Muscle of leg (tissue), 11 donors: ENCODE measurements around the gene NTPCR. TPM values are rescaled to one million over a fixed set of nuclear protein-coding genes. Genes with fewer than 3 reads are reported as not detected.

Experiments
- DNase-seq: peaks from one replicate; pipeline ENCODE4 v3.0.0; 2013
- H3K27ac ChIP-seq: one replicate; pipeline ENCODE4 v1.5.1; 2013; ENCODE audit warnings: mild to moderate bottlenecking, low read length, control low read depth
- H3K27me3 ChIP-seq: one replicate; pipeline ENCODE4 v1.6.1; 2013; ENCODE audit warnings: low read length; ENCODE audit not compliant: control insufficient read depth, insufficient read depth
- H3K36me3 ChIP-seq: one replicate; pipeline ENCODE4 v1.6.1; 2013; ENCODE audit warnings: low read length; ENCODE audit not compliant: control insufficient read depth, insufficient read depth
- H3K4me1 ChIP-seq: one replicate; pipeline ENCODE4 v1.6.1; 2013; ENCODE audit warnings: low read length; ENCODE audit not compliant: control insufficient read depth, insufficient read depth
- H3K4me3 ChIP-seq: one replicate; pipeline ENCODE4 v1.5.1; 2013; ENCODE audit warnings: low read length, control low read depth
- H3K9me3 ChIP-seq: replicated peaks from 2 replicates; pipeline ENCODE4 v1.6.1; 2013; ENCODE audit warnings: low read depth, low read length; ENCODE audit not compliant: control insufficient read depth
- WGBS: methylation state at CpG from one replicate; pipeline ENCODE4 v1.1.5; 2013; ENCODE audit warnings: missing lambda C conversion rate; ENCODE audit not compliant: insufficient coverage; 5-methylcytosine and 5-hydroxymethylcytosine counted together
- polyA plus RNA-seq, 8 donors: library from polyadenylated mRNA; unstranded; fragments of 120-200 nt; gene quantifications; one replicate each; pipeline versions ENCODE4 v1.2.1 to v1.2.3, GENCODE V29; 2013; ENCODE audit warnings: inconsistent platforms in 1 of 8, low replicate concordance in 1 of 8; ENCODE audit not compliant: insufficient read length in 8 of 8, insufficient read depth in 1 of 8
- total RNA-seq: library from RNA; stranded (reverse); fragments of 120-200 nt; gene quantifications from one replicate; pipeline ENCODE4 v1.2.4, GENCODE V29; 2013

The NTPCR gene
- total and polyA plus RNA-seq, 9 donors, result 28.2 to 47.0 (median 37.7) TPM

GRCh38 chr1:232970508-232970907 lies 20.1 kb downstream of the NTPCR start:
- DNase-seq, result no peak
- Histone ChIP-seq H3K36me3 (peaks cover 44% of the 10 kb centered on the region), H3K4me1 (peaks cover 6% of the 10 kb centered on the region), H3K9me3 (peaks cover 15% of the 10 kb centered on the region), H3K27me3 (no peaks in the 10 kb centered on the region), H3K4me3 (no peak overlapping the region), H3K27ac (no peak overlapping the region)
- WGBS, result 100% methylated on average over 1 of the region's 4 CpGs

GRCh38 chr1:232973652-232974611 lies 23.5 kb downstream of the NTPCR start:
- Histone ChIP-seq H3K4me1 (peaks cover 4% of the 10 kb centered on the region), H3K27me3 (no peaks in the 10 kb centered on the region), H3K4me3 (no peak overlapping the region), H3K36me3 (peaks cover 62% of the 10 kb centered on the region), H3K9me3 (peaks cover 15% of the 10 kb centered on the region), H3K27ac (no peak overlapping the region)
- no peak for DNase-seq
- WGBS, result no CpG with 5 or more reads among the region's 2 CpGs

GRCh38 chr1:232974971-232975370 lies 24.6 kb downstream of the NTPCR start:
- WGBS, result no CpG with 5 or more reads among the region's 3 CpGs
- no peak for DNase-seq
- peaks cover 15% of the 10 kb centered on the region for H3K9me3 ChIP-seq
- peaks cover 69% of the 10 kb centered on the region for H3K36me3 ChIP-seq
- peaks cover 2% of the 10 kb centered on the region for H3K4me1 ChIP-seq
- no peaks in the 10 kb centered on the region for H3K27me3 ChIP-seq
- H3K4me3 ChIP-seq, result no peak overlapping the region
- no peak overlapping the region for H3K27ac ChIP-seq

- Histone ChIP-seq H3K27ac (no peak overlapping the region), H3K9me3 (peaks cover 12% of the 10 kb centered on the region), H3K27me3 (no peaks in the 10 kb centered on the region), H3K4me1 (peaks cover 2% of the 10 kb centered on the region), H3K4me3 (no peak overlapping the region), H3K36me3 (peaks cover 40% of the 10 kb centered on the region)
- WGBS, result 35% methylated on average over 6 of the region's 8 CpGs
- DNase-seq, result peak; percentile 47
Observed at GRCh38 chr1:232978091-232978634, 27.8 kb downstream of the NTPCR start.

- peaks cover 37% of the 10 kb centered on the region for H3K36me3 ChIP-seq
- WGBS, result 20% methylated on average over 2 of the region's 4 CpGs
- peaks cover 6% of the 10 kb centered on the region for H3K9me3 ChIP-seq
- no peaks in the 10 kb centered on the region for H3K27me3 ChIP-seq
- H3K27ac ChIP-seq, result no peak overlapping the region
- peaks cover 2% of the 10 kb centered on the region for H3K4me1 ChIP-seq
- no peak for DNase-seq
- no peak overlapping the region for H3K4me3 ChIP-seq
Observed at GRCh38 chr1:232978815-232979214, 28.4 kb downstream of the NTPCR start.

- no peak overlapping the region for H3K27ac ChIP-seq
- H3K9me3 ChIP-seq, result no peaks in the 10 kb centered on the region
- no peak for DNase-seq
- H3K27me3 ChIP-seq, result no peaks in the 10 kb centered on the region
- peaks cover 36% of the 10 kb centered on the region for H3K36me3 ChIP-seq
- WGBS, result 86% methylated on average over 6 of the region's 6 CpGs
- H3K4me3 ChIP-seq, result no peak overlapping the region
- peaks cover 2% of the 10 kb centered on the region for H3K4me1 ChIP-seq
Observed at GRCh38 chr1:232979558-232979957, 29.1 kb downstream of the NTPCR start.

GRCh38 chr1:232980355-232980978 lies 30.1 kb downstream of the NTPCR start:
- no peaks in the 10 kb centered on the region for H3K9me3 ChIP-seq
- peaks cover 2% of the 10 kb centered on the region for H3K4me1 ChIP-seq
- no peaks in the 10 kb centered on the region for H3K27me3 ChIP-seq
- no peak overlapping the region for H3K4me3 ChIP-seq
- H3K36me3 ChIP-seq, result peaks cover 29% of the 10 kb centered on the region
- WGBS, result 65% methylated on average over 10 of the region's 13 CpGs
- no peak overlapping the region for H3K27ac ChIP-seq
- no peak for DNase-seq

- Histone ChIP-seq H3K4me3 (no peak overlapping the region), H3K27ac (no peak overlapping the region), H3K4me1 (peaks cover 2% of the 10 kb centered on the region), H3K27me3 (no peaks in the 10 kb centered on the region), H3K36me3 (peaks cover 29% of the 10 kb centered on the region), H3K9me3 (no peaks in the 10 kb centered on the region)
- no peak for DNase-seq
- WGBS, result 64% methylated on average over 3 of the region's 9 CpGs
Observed at GRCh38 chr1:232980986-232981560, 30.7 kb downstream of the NTPCR start.

- no peaks in the 10 kb centered on the region for H3K27me3 ChIP-seq
- 67% methylated on average over 6 of the region's 13 CpGs for WGBS
- no peak for DNase-seq
- H3K9me3 ChIP-seq, result no peaks in the 10 kb centered on the region
- peaks cover 2% of the 10 kb centered on the region for H3K4me1 ChIP-seq
- H3K27ac ChIP-seq, result no peak overlapping the region
- no peak overlapping the region for H3K4me3 ChIP-seq
- H3K36me3 ChIP-seq, result peaks cover 16% of the 10 kb centered on the region
Observed at GRCh38 chr1:232982238-232982944, 32.0 kb downstream of the NTPCR start.
